DMS79 treated with DMSO at 0.1 percent for 48 hours (cell line): ENCODE results near the gene DCANP1.
A peak's percentile ranks its signal among the peaks of the same experiment; 100 is the strongest.

Experiments
- DNase-seq: peaks from one replicate; lab custom pipeline; 2025; lab: John Stamatoyannopoulos, UW

The DCANP1 gene

DNA sequence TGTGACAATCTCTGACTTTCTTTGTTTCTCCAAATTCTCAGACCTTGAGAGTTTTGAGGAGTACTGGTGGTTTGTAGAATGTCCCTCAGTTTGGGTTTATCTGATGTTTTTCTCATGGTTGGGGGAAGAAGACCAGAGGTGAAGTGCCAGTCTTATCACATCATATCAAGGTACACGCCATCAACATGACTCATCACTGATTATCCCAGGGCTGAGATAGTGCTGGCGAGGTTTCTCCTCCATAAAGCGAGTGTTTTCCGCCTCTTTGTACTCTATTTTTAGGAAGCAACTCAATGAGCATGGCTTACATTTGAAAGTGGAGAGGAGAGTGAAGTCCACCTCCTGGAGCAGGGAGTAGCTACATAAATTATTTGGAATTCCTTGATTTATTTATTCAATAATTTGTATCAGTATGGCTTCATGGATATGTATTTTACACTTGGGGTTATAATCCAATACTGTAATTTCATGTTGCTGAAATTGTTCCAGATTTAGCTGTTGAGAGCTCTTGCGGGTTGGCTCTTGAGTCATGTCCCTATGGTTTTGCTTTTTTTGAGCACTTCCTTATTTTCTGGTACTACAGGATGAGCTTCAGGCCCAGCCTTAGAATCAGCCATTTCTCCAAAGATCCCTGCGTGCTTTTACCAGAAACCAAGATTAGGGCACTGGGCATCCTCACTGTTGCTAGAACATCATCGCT, 23.9 kb downstream of the DCANP1 start:
- DNase-seq = no peak

GRCh38 chr5:135422419-135422818, 24.7 kb downstream of the DCANP1 start:
- no peak for DNase-seq

DNA sequence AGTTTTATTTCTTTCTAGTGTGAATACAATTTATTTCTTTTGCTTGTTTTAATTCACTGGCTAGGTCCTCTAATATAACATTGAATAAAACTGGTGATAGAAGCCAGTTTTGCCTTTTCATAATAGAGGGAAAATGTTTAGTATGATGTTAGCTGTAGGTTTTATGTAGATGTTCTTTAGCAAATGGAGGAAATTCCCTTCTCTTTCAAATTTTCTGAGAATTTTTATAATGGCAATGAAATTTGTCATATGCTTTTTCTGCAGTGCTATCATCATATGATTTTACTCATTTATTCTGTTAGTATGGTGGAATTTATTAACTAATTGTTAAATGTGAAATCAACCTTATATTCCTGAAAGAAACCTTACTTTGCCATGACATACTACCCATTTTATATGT, 30.1 kb downstream of the DCANP1 start:
- no peak for DNase-seq

DNA sequence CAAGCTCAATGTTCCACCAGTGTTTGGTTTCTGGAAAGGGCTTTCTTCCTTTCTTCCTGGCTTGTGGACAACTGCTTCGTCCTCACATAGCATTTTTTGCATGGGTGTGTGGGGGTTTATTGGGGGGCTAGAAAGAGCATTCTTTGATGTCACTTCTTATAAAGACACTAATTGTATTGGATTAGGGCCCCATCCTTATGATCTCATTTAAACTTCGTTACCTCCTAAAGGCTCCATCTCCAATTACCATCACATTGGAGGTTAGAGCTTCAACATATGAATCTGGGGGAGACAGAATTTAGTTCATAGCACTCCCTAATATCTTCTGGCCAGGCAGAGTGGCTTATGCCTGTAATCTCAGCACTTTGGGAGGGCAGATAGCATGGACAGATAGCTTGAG, 42.1 kb downstream of the DCANP1 start:
- no peak for DNase-seq

DNA sequence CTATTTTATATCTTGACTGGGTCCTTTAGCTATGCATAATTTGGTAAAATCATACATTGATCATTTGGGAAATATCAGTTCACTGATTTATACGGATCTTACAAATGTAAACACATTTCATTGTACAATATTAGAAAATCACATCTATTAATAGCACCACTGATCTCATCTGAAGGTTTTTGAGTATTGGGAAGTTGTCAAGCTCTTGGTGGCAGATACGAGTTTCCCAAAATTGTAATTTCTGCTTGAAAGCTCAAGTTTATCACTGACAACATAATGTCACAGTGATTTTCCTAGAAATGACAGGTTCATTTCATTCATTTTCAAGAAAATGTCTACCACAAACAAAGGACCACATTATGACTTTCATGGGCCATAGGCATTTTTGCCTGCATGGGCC, 45.1 kb downstream of the DCANP1 start:
- DNase-seq = no peak

DNA sequence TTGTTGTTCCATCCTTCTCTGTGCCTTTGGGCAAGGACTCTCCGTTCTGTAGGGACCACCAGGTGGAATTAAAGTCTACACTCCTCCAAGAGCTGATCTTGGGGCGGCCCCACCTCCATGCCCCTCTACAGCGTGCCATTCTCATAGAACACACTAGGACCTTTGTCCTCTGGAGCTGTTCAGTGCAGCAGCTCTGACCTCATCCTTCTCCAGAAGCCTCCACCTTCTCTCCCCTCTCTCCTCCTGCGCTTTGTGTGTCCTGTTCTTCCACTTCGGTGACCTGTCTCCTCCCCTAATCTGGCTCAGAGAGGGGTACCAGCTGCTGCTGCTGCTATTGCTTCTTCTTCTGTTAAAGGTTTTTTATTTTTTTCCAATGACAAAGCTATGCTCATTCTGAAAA, 46.3 kb downstream of the DCANP1 start:
- DNase-seq = no peak

DNA sequence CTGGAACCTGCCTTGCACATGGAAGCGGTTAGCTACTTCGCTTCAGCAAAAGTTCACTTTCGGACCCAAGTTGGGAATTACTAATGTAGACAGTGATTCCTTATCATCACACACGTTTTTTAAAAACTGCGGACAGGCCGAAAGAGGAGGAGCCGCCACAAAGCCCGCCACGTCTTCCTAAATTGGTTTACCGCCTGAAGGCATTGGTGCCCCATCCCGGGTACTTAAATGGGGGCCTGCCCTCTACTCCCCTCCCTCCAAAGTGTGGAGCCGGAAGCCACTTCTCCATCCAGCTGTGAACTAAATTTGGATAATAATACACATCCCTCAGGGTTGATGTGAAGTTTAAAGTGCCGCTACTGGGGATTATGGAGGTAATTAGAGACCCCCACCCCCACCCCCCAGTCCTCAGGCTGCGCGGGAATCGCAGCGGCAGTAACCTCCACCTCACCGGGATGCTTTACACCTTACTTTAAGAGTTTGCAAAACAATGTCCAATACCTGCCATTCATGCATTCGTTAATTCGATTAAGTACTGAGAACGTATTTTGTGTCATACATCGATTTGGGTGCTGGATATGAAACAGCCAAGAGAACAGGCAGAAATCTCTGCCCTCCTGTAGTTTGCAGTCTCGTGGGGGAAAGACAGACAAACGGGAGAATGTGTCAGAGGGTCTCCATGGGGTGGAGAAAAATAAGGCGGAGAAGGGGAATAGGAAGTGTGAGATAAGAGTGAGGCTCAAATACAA, 47.2 kb downstream of the DCANP1 start:
- DNase-seq = no peak

GRCh38 chr5:135398855-135399793, 48.0 kb downstream of the DCANP1 start, which contains the start of gene MACROH2A1:
Gene MACROH2A1 (minus strand): TSS chr5:135399231. CDS start chr5:135389093, 10,138 bp downstream.
- peak; percentile 9 for DNase-seq

GRCh38 chr5:135398160-135398854, 48.8 kb downstream of the DCANP1 start:
- DNase-seq = peak; percentile 13

- no peak for DNase-seq
Measured at GRCh38 chr5:135397084-135397483, 50.1 kb downstream of the DCANP1 start.

GRCh38 chr5:135396459-135397055, 50.6 kb downstream of the DCANP1 start:
- no peak for DNase-seq

- DNase-seq = no peak
Measured at GRCh38 chr5:135395866-135396265, 51.3 kb downstream of the DCANP1 start.

- DNase-seq = no peak
Measured at GRCh38 chr5:135395451-135395850, 51.7 kb downstream of the DCANP1 start.
